ENCODE data around the gene CDC42BPA. TPM values are rescaled to one million over a fixed set of nuclear protein-coding genes. Genes with fewer than 3 reads are reported as not detected.
A peak's percentile ranks its signal among the peaks of the same experiment; 100 is the strongest.

Gene CDC42BPA
- total RNA-seq, 1 donor from 2014 or later: 61.6 TPM

GRCh38 chr1:226973371-226973897 is 344.9 kb downstream of the CDC42BPA start:
- Mint-ChIP-seq H3K9me3 (ENCODE audit: low read depth) (peaks cover 9% of the 10 kb centered on the region), H3K4me1 (ENCODE audit: low read depth) (peaks cover 16% of the 10 kb centered on the region), H3K27me3 (ENCODE audit: low read depth) (no peaks in the 10 kb centered on the region), H3K36me3 (ENCODE audit: low read depth) (peaks cover 10% of the 10 kb centered on the region), H3K4me3 (ENCODE audit: unreplicated experiment) (no peak overlapping the region), H3K27ac (ENCODE audit: unreplicated experiment) (peak overlapping the region; percentile 66)
- no peak for DNase-seq (ENCODE audit: low spot score)
- no peak for TF ChIP-seq CTCF (IDR thresholded peaks at IDR 0.05)

DNA sequence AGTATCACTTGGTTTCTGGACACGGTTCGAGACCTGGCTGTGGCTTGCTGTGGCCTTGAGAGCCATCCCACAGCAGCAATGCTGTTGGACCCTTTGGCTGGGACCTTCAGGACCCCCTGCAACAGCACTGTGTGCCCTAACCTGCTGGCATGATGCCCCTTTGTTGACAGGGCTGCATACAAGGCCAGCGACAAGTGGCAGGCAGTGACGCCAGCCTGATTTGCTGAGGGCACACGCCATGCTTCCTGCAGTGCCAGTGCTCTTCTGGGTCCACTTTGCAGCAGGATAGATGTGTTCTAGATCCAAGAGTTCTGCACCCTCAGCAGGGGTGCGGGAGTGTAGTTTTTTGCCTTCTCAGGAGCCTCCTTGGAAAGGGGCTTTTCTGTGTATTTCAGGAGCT is 345.4 kb downstream of the CDC42BPA start:
- Mint-ChIP-seq H3K27me3 (ENCODE audit: low read depth) (no peaks in the 10 kb centered on the region), H3K9me3 (ENCODE audit: low read depth) (peaks cover 9% of the 10 kb centered on the region), H3K27ac (ENCODE audit: unreplicated experiment) (no peak overlapping the region), H3K4me3 (ENCODE audit: unreplicated experiment) (no peak overlapping the region), H3K4me1 (ENCODE audit: low read depth) (peaks cover 16% of the 10 kb centered on the region), H3K36me3 (ENCODE audit: low read depth) (peaks cover 10% of the 10 kb centered on the region)
- no peak for TF ChIP-seq CTCF (IDR thresholded peaks at IDR 0.05)
- DNase-seq (ENCODE audit: low spot score): no peak

GRCh38 chr1:226971765-226972164 is 346.5 kb downstream of the CDC42BPA start:
- Mint-ChIP-seq H3K36me3 (ENCODE audit: low read depth) (peaks cover 10% of the 10 kb centered on the region), H3K27ac (ENCODE audit: unreplicated experiment) (no peak overlapping the region), H3K4me3 (ENCODE audit: unreplicated experiment) (no peak overlapping the region), H3K4me1 (ENCODE audit: low read depth) (peaks cover 16% of the 10 kb centered on the region), H3K9me3 (ENCODE audit: low read depth) (peaks cover 9% of the 10 kb centered on the region), H3K27me3 (ENCODE audit: low read depth) (no peaks in the 10 kb centered on the region)
- no peak for TF ChIP-seq CTCF (IDR thresholded peaks at IDR 0.05)
- DNase-seq (ENCODE audit: low spot score): no peak

GRCh38 chr1:226967665-226968064 is 350.6 kb downstream of the CDC42BPA start:
- no peak for TF ChIP-seq CTCF (IDR thresholded peaks at IDR 0.05)
- no peak for DNase-seq (ENCODE audit: low spot score)

GRCh38 chr1:226966683-226967082 is 351.6 kb downstream of the CDC42BPA start:
- H3K27me3 Mint-ChIP-seq (ENCODE audit: low read depth): no peaks in the 10 kb centered on the region
- no peak overlapping the region for H3K27ac Mint-ChIP-seq (ENCODE audit: unreplicated experiment)
- peaks cover 5% of the 10 kb centered on the region for H3K36me3 Mint-ChIP-seq (ENCODE audit: low read depth)
- DNase-seq (ENCODE audit: low spot score): no peak
- H3K4me3 Mint-ChIP-seq (ENCODE audit: unreplicated experiment): no peak overlapping the region
- no peak for TF ChIP-seq CTCF (IDR thresholded peaks at IDR 0.05)
- H3K4me1 Mint-ChIP-seq (ENCODE audit: low read depth): no peaks in the 10 kb centered on the region
- peaks cover 3% of the 10 kb centered on the region for H3K9me3 Mint-ChIP-seq (ENCODE audit: low read depth)

More at GRCh38 chr1:226967665-226968064, 350.6 kb downstream of the CDC42BPA start:
- peaks cover 10% of the 10 kb centered on the region for H3K36me3 Mint-ChIP-seq (ENCODE audit: low read depth)
- H3K4me1 Mint-ChIP-seq (ENCODE audit: low read depth): no peaks in the 10 kb centered on the region
- no peaks in the 10 kb centered on the region for H3K27me3 Mint-ChIP-seq (ENCODE audit: low read depth)
- no peak overlapping the region for H3K4me3 Mint-ChIP-seq (ENCODE audit: unreplicated experiment)
- H3K27ac Mint-ChIP-seq (ENCODE audit: unreplicated experiment): no peak overlapping the region
- H3K9me3 Mint-ChIP-seq (ENCODE audit: low read depth): peaks cover 9% of the 10 kb centered on the region

Measured in chondrocyte (in vitro differentiated cells).